GM21360 (cell line): ENCODE measurements around the gene BOLA2.
"Not testable (repeated sequence)": the region's sequence is repeated elsewhere in the genome, so short reads cannot be mapped to it uniquely, and the experiment has no call there.

Experiments
- ATAC-seq: cut with Tn5 transposase; IDR thresholded peaks from one replicate; pipeline ENCODE4 v1.9.1; 2021; ENCODE audit warnings: mild to moderate bottlenecking, moderate library complexity; ENCODE audit not compliant: unreplicated experiment

Gene BOLA2

GRCh38 chr16:29454269-29454668, at the start of gene BOLA2, which contains the start of gene SLX1B:
BOLA2 (minus strand) TSS chr16:29454351; CDS start chr16:29454253, 98 bp downstream.
SLX1B (plus strand) TSS chr16:29454533.
- ATAC-seq: peak; percentile 81

GRCh38 chr16:29482276-29482675, 28.1 kb upstream of the BOLA2 start:
- ATAC-seq: not testable (repeated sequence)

- ATAC-seq: not testable (repeated sequence)
Measured at GRCh38 chr16:29472065-29472464, 17.9 kb upstream of the BOLA2 start.

GRCh38 chr16:29469660-29470059, 15.5 kb upstream of the BOLA2 start:
- ATAC-seq: not testable (repeated sequence)

- not testable (repeated sequence) for ATAC-seq
Measured at GRCh38 chr16:29467654-29468366, 13.7 kb upstream of the BOLA2 start.

GRCh38 chr16:29466904-29467303, 12.8 kb upstream of the BOLA2 start:
- ATAC-seq: not testable (repeated sequence)

- not testable (repeated sequence) for ATAC-seq
Measured at GRCh38 chr16:29465985-29466824, 12.1 kb upstream of the BOLA2 start.

- not testable (repeated sequence) for ATAC-seq
Measured at GRCh38 chr16:29460647-29461030, 6.5 kb upstream of the BOLA2 start.

- ATAC-seq: not testable (repeated sequence)
Measured at GRCh38 chr16:29459706-29460646, 5.8 kb upstream of the BOLA2 start, which contains the start of gene SULT1A4. SULT1A4 (plus strand) TSS chr16:29459913; CDS start chr16:29461386, 1,473 bp downstream.

GRCh38 chr16:29457660-29458059, 3.5 kb upstream of the BOLA2 start:
- ATAC-seq: not testable (repeated sequence)

- peak; percentile 38 for ATAC-seq
Measured at GRCh38 chr16:29454828-29455227, 677 bp upstream of the BOLA2 start.

- peak; percentile 11 for ATAC-seq
Measured at GRCh38 chr16:29453754-29454153, 397 bp downstream of the BOLA2 start.

- ATAC-seq: not testable (repeated sequence)
Measured at GRCh38 chr16:29425390-29425789, 28.8 kb downstream of the BOLA2 start.

GRCh38 chr16:29423587-29423986, 30.6 kb downstream of the BOLA2 start:
- ATAC-seq: not testable (repeated sequence)

- not testable (repeated sequence) for ATAC-seq
Measured at GRCh38 chr16:29405249-29405648, 48.9 kb downstream of the BOLA2 start.
